ENCODE measurements around the gene SNX17. TPM values are rescaled to one million over a fixed set of nuclear protein-coding genes. Genes with fewer than 3 reads are reported as not detected.
A peak's percentile ranks its signal among the peaks of the same experiment; 100 is the strongest.
"Not testable (repeated sequence)": the region's sequence is repeated elsewhere in the genome, so short reads cannot be mapped to it uniquely, and the experiment has no call there.

The SNX17 gene, protein sequence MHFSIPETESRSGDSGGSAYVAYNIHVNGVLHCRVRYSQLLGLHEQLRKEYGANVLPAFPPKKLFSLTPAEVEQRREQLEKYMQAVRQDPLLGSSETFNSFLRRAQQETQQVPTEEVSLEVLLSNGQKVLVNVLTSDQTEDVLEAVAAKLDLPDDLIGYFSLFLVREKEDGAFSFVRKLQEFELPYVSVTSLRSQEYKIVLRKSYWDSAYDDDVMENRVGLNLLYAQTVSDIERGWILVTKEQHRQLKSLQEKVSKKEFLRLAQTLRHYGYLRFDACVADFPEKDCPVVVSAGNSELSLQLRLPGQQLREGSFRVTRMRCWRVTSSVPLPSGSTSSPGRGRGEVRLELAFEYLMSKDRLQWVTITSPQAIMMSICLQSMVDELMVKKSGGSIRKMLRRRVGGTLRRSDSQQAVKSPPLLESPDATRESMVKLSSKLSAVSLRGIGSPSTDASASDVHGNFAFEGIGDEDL
- 143 and 158 TPM in 2 replicates for total RNA-seq

DNA sequence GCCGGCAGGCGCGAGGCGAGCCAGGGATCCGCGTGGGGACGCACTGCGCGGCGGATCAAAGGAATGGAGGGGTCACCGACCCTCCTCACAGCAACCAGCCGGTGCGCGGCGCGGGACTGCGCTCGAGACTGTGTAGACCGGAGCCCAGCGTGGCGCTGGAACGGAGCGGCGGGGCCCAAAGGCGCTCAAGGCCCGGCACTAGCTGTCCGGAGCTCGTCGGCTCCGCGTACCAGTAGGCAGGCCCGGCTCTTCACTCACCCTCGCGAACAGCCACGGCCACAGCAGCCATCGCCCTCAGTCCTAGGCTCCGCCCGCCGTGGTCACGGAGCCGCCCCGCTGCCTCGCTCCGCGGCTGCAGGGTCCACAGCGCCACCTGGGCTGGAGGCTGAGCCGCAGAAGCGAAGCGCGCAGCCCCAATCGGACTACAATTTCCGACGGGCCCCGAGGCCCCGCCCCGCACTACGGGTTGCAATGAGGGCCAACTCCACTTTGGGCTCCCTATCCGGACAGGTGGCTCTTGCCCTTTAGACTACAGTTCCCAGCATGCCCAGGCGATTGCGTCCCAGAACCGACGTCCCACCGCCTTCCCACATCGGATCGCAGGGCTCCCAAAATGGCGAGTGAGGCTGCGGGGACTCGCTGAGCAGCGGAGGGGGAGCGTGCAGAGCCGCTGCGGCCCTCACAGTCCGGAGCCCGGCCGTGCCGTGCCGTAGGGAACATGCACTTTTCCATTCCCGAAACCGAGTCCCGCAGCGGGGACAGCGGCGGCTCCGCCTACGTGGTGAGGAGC, at the start of gene SNX17, which contains the start of gene EIF2B4:
TSS of gene SNX17 (plus strand) at position 591 of the 790 bp plus-strand sequence. CDS start at position 719, 128 bp downstream.
TSS of gene EIF2B4 (minus strand) at position 313 of the 790 bp plus-strand sequence. CDS start at position 289, 24 bp downstream.
- peak; percentile 99 for DNase-seq

DNA sequence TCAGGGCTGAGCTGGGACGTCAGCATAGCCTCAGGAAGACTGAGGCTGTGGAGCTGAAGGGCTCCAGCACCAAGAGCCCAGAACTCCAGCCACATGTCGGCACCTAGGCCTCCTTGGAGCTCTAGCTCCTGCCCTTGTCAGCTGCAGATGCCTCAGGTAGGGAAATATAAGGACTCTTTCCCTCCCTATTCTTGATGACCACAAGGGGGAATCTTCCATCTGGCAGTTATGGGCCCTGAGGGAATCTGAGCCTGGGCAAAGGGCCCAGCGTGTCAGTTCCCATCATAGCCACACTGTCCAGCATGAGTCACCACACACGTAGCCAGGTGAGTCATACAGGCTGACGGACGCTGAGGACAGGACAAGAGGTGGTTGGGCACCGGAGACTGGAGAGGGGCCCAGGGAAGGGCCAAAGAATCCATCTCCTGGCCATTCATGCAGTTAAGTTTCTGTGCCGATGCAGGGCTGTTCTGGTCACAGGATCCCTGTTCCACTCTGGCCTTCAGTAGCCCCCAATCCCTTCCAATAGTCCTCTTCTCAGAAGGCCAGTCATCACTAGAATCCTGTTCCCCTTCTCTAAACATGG, 49.4 kb upstream of the SNX17 start:
- DNase-seq, result peak; percentile 98

DNA sequence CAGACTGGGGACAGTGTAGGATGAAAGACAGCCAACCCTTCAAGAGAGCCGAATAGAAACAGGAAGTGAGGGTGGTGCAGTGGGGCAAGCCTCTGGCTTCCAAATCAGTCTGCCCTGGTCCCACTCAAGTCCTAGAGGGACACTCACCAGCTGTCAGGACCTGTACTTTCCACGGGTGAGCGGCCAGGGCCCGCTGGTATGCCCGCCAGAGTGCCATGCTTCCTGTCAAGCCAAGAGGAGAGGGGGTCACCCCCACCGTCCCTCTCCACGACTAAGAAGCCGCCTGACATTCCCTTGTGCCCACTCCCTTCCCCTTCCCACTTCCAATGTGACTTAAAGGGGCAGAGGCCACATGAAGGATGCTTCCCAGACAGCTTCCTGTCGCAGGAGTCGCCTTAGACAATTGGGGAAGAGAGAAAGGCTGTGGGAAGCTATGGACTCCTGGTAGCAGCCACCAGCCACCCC, 48.1 kb upstream of the SNX17 start:
- peak; percentile 32 for DNase-seq

DNA sequence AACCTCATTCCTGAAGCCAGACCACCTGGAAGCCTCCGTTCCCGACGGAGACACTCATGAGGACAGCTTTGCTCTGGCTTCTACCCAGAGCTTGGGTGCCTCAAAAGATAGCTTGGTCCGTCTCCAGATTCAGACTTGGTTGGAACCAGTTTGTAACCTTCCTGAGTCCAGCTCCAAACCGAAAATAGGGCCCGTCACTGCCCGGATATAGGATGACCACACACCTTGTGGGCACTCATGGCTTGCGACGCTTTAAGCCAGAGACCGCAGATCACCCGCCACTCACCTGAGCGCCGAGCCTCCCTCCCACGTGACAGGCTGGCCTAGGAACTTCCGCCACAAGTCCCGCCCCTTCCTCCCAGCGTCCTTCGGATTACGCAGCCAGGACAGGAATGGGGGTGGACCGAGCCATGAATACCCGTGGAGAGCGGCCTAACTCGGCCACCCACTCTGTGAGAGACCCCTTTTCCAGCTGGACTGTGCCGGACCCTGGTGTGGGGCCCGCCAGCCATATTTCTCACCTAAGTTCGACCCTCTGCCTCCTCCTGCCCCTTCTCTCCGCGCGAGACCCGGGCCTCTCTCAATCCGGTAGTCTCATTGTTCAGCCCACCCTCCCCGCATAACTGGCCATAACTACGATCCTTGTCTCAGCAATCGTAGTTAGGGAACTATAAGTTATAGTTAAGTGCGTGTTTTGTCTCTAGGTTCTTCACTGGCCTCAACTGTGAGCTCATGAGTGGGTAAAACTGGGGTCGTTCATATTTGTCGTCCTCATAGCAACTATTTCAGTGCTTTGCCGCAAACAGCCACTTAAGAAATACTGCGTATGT, 47.4 kb upstream of the SNX17 start, which contains the start of gene MPV17:
TSS of gene MPV17 (minus strand) at position 332 of the 830 bp plus-strand sequence. CDS start 580 bp downstream, outside the sequence.
- DNase-seq, result peak; percentile 95

DNA sequence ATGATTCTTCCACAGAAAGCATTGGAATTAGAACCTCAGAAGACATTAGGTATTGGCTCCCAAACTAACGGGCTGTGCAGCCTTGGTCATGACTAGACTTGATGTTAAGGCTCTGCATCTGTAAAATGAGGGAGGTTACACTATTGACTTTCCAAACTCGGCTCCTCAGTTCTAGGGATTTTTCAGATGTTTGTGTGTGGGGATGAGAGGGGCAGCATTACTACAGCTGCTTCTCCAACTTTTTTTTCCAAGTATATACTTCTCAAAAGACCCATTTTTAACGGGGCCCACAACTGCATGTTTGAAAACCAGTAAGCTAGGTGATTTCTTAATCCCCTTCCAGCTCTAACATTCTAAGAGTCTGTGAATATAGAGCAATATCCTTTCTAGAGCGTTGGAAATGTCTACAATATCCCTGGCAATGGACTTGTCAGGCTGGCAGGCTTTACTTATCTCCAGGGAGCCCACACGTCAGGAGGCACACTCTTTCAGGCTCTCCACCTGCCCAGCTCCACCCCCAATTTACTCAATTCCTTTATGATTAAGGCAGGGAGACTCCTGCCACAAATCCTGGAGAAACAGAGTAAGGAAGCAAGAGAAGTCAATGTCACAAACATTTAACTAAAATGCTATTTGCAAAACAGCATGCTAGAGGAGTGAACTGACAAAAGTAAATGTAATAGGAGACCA, 46.7 kb upstream of the SNX17 start:
- DNase-seq, result no peak

DNA sequence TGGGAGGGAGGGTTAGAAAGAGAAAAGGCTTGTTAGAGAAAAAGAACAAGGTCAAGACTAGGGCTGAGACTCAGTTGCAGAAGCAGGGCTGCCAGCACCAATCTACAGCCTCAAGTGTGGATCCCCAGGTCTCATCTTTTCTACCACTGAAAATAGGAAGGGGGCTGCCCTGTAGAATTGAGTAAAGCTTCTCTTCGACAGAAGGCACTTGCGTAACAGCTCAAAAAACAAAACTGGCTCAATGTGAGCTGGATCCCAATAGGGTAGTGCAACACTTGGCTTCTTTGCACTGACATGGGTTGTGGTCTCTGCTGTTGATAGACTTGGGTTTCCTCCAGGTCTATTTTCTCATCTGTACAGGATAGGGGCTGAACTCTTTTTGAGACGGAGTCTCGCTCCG, 45.7 kb upstream of the SNX17 start:
- no peak for DNase-seq

DNA sequence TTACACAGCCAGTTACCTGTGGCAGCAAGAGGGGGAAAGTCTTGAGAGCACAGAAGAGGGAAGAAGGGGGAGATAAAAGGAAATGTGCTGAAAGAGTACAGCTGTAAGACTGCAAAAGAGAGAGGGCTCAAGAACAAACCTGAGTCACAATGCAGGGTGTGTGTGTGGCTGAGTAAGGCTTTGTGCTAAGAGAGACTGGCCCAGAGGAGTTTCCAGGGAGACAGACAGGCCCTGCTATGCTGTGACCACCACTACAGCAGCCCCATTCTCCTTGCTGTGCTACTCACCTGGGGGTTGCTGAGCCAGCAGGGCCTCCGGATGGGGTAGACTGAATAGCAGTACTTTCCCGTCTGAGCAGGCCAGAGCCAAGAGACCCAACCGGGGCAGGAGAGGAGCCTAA, 35.1 kb upstream of the SNX17 start:
- no peak for DNase-seq

DNA sequence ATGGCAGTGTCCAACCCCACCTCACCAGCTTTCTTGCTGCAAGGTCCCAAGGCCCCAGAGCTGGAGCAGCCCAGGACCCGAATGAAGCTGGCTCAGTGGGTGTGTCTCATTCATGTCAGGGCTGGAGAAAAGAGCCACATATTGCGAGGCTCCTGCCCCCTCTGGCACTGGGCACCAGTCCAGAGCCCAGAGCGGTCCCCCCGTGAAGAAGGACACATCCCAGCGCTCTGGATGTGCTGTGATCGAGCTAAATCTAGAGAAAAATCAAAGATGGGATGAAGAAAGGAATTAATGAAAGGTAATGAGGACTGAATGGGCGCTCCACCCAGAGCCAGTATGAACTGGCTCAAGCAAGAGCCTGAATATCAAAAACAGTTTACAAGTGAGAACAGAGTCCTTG, 34.2 kb upstream of the SNX17 start:
- DNase-seq, result no peak

DNA sequence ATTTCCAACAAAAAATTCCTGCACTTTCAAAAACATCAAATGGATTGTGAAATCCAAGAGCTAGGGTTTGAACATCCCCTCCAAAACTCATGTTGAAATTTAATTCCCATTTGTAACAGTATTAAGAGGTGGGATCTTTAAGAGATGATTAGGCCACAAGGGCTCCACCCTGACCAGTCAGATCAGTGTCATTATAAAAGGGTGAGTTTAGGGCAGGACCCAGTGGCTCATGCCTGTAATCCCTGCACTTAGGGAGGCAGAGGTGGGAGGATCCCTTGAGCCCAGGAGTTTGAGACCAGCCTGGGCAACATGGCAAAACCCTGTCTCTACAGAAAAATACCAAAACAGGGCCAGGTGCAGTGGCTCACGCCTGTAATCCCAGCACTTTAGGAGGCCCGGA, 22.8 kb upstream of the SNX17 start:
- no peak for DNase-seq

DNA sequence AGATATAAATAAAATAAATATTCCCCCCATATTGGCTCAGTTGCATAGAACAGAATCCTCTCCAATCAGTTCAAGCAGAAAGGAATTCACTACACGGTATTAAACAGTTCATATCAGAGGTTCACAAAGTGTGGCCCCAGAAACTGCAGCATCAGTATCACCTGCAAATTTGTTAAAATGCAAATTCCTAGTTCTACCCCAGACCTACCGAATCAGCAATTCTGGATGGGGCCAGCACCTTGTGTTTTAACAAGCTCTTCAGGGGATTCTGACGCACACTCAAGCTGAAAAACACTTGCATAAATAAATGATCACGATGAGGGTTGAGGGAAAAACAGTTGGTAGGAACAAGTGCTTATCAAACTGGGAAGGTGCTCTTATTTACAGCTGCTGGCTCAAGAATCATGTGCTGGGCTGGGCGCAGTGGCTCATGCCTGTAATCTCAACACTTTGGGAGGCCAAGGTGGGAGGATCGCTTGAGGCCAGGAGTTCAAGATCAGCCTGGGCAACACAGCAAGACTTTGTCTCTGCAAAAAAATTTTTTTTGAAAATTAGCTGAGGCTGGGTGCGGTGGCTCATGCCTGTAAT, 20.2 kb upstream of the SNX17 start:
- DNase-seq, result no peak

DNA sequence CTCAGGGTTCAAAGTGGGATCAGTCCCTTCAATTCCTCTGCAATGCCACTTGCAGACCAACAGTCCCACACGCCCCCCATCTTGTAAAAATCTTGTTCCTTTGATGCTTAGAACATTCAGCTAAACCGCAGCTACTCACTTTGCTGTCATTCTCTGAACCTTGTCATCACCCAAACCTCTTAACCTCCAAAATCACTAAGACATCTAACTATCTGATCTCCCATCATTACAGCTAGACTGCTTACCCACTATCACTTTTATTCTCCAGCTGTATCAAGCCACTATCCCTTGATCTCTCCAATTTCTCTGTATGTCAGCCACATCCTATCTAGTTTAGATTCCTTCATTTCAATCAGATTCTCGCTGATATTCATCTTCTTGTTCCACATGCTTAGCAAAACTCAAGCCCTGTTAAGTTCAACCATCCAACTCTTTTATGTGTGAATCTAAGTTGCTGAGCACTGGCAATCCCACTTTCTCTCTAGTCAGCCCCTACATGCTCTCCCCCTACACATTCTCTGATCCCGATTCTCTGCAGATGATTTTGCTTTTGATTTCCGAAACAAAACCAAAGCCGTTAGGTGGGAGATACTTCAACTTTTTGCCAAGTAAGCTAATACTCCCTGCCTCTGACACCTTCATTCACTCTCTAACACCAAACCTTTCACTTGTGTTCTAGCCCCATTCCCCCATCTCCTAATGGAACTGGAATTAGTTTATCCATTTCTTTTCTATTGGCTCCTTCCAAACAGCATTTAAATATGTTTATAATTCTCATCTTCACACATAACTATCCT, 18.4 kb upstream of the SNX17 start:
- no peak for DNase-seq

DNA sequence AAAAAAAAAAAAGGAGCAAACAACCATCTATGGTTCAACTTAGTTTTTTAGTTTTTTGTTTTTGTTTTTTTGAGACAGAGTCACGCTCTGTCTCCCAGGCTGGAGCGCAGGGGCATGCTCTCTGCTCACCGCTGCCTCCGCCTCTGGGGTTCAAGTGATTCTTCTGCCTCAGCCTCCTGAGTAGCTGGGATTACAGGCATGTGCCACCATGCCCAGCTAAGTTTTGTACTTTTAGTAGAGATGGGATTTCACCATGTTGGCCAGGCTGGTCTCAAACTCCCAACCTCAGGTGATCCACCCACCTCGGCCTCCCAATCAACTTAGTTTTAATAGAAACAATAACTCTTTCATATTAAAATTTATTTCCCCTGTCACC, 17.0 kb upstream of the SNX17 start:
- not testable (repeated sequence) for DNase-seq

DNA sequence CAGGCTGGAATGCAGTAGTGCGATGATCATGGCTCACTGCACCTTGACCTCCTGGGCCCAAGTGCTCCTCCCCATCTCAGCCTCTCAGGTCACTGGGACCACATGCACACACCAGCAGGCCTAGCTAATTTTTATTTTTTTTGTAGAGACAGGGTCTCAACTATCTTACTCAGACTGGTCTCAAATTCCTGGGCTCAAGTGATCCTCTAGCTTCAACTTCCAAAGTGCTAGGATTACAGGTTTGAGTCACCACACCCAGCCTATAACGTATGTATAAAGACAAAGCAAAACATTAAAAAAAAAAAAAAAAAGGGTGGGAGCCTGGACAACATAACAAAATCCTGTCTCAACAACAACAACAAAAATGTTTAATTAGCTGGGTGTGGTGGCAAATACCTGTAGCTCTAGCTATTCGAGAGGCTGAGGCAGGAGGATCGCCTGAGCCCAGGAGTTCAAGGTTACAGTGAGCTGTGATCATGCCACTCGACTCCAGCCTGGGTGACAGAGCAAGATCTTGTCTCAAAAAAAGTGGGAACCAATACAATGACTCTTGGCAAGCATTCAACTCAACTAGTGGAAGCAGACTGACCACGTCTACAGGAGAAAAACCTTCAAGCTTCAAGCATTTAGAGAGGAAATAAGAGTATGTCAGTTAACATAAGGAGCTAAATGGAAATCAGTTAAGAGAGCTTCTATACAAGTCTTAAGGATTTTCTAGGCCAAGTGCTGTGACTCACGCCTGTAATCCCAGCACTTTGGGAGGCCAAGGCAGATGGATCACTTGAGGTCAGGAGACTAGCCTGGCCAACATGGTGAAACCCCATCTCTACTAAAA, 16.4 kb upstream of the SNX17 start:
- no peak for DNase-seq

DNA sequence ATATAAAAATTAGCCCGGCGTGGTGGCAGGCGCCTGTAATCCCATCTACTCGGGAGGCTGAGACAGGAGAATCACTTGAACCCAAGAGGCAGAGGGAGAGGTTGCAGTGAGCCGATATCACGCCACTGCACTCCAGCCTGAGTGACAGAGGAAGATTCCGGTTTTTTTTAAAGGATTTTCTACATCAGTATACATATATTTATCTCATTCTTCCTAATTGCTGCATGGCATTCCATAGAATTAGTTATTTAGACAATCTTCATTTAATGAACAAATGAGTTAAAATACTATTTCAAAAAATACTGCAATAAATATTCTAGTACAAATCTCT, 15.9 kb upstream of the SNX17 start:
- DNase-seq, result no peak

DNA sequence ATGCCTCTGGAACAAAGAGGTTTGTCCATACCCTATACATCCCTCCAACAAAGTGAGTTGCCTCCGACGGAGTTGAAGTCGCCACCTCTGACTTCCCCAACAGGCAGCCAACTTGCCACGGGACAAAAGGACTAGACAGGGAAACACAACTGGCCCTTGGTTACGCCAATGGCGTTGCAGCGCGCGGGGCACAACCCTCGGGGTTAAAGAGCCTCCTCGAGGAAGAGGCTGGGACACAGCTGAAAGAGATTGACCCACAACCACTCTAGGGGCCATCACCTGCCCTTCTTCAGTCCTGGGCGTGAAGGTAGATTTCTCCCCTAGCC, 14.4 kb upstream of the SNX17 start:
- DNase-seq, result peak; percentile 78

DNA sequence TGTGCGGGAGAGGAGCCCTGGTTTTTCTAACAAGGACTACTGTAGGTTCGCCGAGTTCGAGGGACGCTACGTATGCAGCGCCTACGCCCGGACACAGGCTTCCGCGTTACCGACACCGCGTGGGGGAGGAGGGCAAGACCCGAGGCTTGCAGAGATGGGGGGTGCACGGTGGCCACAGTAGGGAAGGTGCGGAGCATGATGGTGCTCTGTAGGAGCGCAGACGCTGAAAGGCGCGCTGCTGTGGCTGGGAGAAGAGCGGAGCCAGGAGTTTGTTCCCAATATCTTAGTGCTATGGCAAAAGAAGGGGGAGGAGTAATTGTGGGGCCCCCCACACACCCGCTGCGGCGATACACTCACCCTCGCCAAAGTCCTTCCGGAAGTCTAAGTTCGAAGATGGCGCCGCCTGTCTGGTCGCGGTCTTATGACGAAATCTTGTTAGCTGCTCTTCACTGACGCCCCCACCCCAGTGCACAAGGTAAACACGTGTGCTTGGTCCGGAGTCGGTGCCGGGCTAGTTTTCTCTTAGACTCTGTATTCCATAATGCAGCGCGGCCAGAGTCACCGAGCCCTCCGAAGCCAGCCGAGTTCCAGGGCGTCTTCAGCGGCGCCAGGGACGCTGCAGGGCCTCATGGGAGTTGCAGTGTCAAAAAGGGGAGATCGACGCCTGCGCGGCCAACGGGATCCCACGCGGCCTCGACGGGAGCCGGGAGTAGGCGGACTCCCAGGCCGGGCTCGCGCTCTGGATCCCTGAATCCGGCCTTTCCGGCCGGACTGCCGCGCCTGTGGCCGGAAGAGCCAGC, 13.8 kb upstream of the SNX17 start, which contains the start of gene GTF3C2:
TSS of gene GTF3C2 (minus strand) at position 383 of the 800 bp plus-strand sequence. CDS start 13,210 bp downstream, outside the sequence.
- DNase-seq, result peak; percentile 98

DNA sequence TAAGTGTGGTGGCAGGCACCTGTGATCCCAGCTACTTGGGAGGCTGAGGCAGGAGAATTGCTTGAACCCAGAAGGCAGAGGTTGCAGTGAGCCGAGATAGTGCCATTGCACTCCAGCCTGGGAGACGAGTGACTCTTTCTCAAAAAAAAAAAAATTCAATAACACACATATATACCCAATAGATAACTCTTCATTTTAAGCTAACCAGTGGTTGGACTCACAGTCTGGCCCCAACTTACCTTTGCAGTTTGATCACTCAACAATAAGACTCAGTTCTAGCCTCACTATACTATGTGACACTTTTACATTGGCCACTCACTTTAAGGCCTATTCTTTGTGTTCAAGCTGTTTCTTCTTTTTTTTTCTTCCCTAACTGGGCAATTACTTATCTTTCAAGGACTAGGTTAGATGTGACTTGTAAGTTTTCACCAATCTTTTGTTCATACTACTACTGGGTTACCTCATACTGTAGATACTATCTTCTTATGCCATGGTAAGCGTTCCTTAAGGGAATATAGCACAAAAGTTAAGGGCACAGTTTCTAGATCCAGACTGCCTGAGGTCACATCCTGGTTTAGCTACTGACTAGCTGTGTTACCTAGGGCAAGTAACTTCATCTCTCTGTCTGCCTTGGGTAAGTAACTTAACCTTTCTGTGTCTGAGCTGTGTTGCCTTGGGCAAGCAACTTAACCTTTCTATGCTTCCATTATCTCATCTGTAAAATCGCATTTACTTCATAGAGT, 7.6 kb upstream of the SNX17 start:
- DNase-seq, result no peak

DNA sequence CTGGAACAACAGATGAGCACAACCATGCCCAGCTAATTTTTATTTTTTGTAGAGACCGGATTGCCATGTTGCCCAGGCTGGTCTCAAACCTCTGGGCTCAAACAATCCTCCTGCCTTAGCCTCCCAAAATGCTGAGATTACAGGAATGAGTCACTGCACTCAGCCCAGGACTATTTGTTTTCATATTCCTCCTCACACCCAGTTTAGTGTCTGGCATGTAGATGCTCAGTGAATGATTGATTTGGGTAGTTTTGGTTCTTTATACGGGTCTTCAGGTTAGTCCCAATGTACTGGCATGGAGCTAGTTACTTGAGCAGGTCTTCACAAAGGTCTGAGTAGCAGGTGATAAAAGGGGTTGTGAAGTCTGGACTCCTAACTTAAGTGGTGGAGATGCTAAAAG, 6.5 kb upstream of the SNX17 start:
- DNase-seq, result no peak
